DLD1 (cell line): ENCODE measurements around the gene PPP1R10.
"Not testable (repeated sequence)": the region's sequence is repeated elsewhere in the genome, so short reads cannot be mapped to it uniquely, and the experiment has no call there.

Experiments used
- in situ Hi-C: cut with HindIII; loops from 2 replicates; pipeline ENCODE4 v1.10.0; 2017; ENCODE audit warnings: low sequenced_read_pairs

Gene PPP1R10

GRCh38 chr6:30599625-30600324, 17.3 kb downstream of the PPP1R10 start:
- in situ Hi-C loops, result no loop called here

DNA sequence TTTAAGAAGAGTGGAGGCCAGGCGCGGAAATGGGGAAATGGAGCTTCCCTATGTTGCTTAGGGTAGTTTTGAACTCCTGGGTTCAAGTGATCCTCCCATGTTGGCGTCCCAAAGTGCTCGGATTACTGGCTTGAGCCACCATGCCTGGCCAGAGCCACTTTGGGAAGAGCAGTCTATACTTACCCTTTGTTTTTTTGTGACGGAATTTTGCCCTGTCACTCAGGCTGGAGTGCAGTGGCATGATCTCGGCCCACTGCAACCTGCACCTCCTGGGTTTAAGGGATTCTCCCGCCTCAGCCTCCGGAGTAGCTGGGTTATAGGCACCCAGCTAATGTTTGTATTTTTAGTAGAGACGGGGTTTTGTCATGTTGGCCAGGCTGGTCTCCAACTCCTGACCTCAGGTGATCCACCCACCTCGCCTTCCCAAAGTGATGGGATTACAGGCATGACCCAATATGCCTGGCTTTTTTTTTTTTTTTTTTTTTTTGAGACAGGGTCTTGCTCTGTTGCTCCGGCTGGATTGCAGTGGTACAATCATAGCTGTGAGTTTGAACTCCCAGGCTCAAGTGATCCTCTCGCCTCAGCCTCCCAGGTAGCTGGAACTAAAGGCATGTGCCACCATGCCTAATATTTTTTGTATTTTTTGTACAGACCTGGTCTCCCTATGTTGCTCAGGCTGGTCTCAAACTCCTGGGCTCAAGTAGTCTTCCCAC, 18.0 kb downstream of the PPP1R10 start:
- in situ Hi-C loops, result no loop called here

DNA sequence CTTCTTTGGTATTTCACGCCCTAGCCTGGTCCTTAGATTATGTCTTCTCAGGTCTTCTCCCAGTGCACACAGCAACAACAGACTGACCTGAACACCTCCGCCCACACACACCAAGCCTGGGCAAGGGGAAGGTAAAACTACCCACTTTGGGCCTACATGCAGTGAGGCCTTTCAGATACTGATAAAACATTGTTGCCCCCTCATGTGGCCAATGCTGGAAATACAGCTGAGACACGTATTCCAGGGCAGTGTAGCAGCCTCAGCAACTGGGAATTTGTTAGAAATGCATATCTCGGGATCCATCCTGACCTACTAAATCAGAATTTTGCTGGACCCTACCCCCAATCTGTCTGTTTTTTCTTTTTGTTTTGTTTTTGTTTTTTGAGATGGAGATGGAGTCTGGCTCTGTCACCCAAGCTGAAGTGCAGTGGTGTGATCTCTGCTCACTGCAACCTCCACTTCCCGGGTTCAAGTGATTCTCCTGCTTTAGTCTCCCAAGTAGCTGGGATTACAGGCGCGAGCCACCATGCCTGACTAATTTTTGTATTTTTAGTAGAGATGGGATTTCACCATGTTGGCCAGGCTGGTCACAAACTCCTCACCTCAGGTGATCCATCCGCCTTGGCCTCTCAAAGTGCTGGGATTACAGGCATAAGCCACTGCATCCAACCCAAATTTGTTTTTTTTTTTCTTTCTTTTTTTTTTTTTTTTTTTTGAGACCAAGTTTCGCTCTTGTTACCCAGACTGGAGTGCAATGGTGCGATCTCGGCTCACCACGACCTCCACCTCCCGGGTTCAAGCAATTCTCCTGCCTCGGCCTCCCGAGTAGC, 19.5 kb downstream of the PPP1R10 start:
- in situ Hi-C loops, result not testable (repeated sequence)

GRCh38 chr6:30592287-30592686, 24.8 kb downstream of the PPP1R10 start:
- in situ Hi-C loops, result no loop called here

DNA sequence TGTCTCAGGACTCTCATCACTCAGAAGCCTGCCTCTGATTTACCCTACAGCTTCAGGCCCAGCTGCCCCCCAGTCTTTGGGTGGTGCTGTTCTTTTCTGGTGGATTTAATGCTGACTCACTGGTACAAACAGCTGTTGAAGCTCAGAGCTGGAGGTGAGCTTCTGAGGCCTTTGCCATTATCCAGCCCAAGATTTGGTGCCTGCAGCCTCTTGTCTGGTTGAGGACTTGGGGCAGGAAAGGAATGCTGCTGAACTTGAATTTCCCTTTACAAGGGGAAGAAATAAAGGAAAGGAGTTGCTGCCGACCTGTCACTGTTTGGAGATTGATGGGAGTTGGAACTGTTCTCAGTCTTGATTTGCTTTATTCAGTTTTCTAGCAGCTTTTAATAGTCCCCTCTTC, 26.0 kb downstream of the PPP1R10 start:
- in situ Hi-C loops, result no loop called here

GRCh38 chr6:30590509-30590908, 26.5 kb downstream of the PPP1R10 start:
- in situ Hi-C loops, result no loop called here

- in situ Hi-C loops, result no loop called here
Measured at GRCh38 chr6:30589754-30590358, 27.2 kb downstream of the PPP1R10 start.

DNA sequence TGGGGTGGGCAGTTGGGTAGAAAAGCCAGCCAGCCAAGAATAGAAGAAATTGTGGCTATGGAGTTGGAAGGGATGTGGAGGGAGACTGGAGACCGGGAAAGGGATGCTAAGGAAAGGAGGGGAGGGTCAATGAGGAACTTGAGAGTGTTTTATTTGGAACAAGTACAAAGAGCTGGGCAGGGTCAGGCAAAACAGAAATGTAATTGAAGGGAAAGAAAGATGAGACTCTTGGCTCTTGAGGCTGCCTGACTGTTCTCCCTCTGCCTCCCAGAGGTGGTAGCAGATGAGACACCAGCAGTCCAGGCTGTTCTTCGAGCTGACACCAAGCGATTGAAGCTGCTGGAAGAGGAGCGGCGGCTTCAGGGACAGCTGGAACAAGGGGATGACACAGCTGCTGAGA, 33.1 kb downstream of the PPP1R10 start:
- in situ Hi-C loops, result no loop called here

- in situ Hi-C loops, result no loop called here
Measured at GRCh38 chr6:30578051-30578450, 39.0 kb downstream of the PPP1R10 start.

DNA sequence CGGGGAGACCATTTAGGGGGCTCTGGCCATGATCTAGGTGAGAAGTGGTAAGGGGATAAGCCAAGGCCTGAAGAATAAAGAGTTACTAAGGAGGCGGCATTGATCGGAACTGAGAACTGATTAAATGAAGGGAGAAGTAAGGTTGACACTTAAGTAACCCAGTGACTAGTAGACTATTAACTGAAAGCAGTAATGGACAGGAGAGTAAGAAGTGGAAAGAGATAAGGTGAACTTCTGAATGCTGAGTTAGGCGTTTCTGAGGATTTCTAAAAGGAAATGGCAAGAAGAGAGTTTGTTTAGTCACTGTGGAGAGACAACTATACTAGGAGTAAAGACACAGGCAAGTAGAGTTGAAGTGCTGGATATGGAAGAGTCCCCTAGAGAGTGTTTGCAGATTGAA, 43.9 kb downstream of the PPP1R10 start:
- in situ Hi-C loops, result no loop called here

DNA sequence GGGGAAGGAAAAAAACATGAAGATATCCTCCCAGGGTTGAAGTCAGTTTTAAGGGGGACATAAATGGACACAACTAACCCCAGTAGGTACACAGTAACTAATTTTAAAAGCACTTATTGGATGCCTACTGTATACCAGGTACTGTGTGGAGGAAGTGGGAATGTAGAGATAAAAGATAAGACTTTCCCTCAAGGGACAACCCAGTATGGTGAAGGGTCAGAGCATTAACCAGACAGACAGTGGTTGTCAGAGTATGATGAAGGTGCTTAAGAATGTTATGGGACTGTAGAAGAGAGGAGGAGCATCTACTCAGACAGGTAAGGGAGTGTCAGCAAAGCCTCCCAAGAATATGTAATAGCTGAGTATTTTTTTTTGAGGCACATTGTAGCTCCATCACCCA, 44.9 kb downstream of the PPP1R10 start:
- in situ Hi-C loops, result no loop called here

- in situ Hi-C loops, result no loop called here
Measured at GRCh38 chr6:30571762-30572082, 45.3 kb downstream of the PPP1R10 start.

GRCh38 chr6:30571075-30571761, 45.8 kb downstream of the PPP1R10 start, which contains the start of gene ABCF1:
TSS of gene ABCF1 (plus strand) at chr6:30571442. CDS start at chr6:30571488, 46 bp downstream.
- in situ Hi-C loops, result no loop called here

- in situ Hi-C loops, result no loop called here
Measured at GRCh38 chr6:30570740-30571074, 46.3 kb downstream of the PPP1R10 start.

- in situ Hi-C loops, result no loop called here
Measured at GRCh38 chr6:30570263-30570662, 46.8 kb downstream of the PPP1R10 start.

DNA sequence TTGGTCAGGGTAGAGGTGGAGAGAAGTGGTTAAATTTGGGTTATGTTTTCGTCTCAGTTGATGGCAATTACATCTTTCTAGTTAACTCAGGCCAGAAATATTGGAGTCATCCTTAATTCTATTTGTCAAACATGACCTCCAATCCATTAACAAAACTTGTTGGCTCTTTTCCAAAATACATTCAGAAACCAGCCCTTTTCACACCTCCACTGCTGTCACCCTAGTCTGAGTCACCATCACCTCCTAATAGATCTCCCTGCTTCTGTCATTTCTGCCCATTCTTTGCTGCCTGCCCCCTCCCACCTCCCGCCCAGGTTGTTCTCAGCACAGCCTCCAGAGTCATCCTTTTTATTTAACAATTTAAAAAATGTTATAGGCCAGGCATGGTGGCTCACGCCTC, 48.8 kb downstream of the PPP1R10 start:
- in situ Hi-C loops, result no loop called here

DNA sequence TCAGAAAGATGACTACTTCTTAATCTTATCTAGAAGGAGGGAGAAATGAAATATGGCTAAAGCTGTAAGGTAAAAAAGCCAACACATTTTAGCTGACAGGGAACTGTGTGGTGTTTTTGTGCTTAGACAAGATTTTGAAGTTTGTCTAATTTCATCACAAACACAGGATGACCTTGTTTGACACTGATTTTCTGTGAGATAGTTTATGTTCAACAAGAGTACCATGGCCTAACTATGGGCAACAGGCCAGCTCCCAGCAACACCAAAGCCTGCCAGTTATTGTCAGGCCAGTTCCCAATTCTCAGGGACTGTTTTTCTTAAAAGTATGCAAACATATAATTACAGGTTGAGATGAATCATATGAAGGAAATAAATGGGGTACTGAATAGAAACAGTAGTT, 51.3 kb downstream of the PPP1R10 start:
- in situ Hi-C loops, result no loop called here

DNA sequence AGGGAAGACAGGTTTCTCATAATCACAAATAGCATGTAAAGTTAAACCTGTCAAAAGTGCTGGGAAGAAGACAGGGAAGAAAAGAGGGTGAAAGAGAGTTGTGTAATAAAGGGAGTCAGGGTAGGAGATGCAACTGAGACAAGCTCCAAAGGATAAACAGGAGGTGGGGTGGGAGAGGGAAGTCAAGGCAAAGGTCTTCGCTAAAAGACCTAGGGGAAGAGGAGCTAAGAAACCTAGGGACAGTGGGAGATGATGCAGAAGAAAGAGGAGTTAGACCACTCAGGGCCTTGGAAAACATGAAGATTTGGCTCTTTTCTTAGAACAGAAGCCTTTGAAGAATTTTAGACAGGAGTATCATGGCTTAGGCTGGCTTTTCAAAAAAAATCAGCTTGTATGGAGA, 52.9 kb downstream of the PPP1R10 start:
- in situ Hi-C loops, result no loop called here

- in situ Hi-C loops, result no loop called here
Measured at GRCh38 chr6:30562470-30563425, 54.3 kb downstream of the PPP1R10 start.

DNA sequence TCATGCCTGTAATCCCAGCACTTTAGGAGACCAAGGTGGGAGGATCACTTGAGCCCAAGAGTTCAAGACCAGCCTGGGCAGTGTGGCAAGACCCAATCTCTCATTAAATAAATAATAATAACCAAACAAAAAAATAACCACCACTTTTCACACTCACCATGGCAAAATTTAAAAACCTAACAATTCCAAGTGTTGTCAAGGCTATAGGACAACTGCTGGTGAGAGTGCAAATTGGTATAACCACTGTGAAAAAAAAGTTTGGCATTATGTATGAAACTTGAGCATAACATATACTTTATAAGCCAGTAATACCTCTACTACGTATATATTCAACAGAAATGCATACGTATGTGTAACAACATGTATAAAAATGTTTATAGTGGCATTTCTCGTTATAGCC, 56.1 kb downstream of the PPP1R10 start:
- in situ Hi-C loops, result no loop called here
